Smooth muscle cell (in vitro differentiated cells): ENCODE measurements around the gene ANKH. TPM values are rescaled to one million over a fixed set of nuclear protein-coding genes. Genes with fewer than 3 reads are reported as not detected.

Experiments
- DNase-seq: peaks from one replicate; lab custom pipeline; 2025; ENCODE audit not compliant: unreplicated experiment; lab: John Stamatoyannopoulos, UW
- H2AFZ ChIP-seq: fragments of 200-600 bp; sonication (generic); 2 replicates; pipeline ENCODE4 v1.6.0; 2016; ENCODE audit warnings: antibody characterized with exemption, low read depth, mild to moderate bottlenecking
- H3F3A ChIP-seq: fragments of 200-600 bp; sonication (generic); 2 replicates; pipeline ENCODE4 v1.6.0; 2017; ENCODE audit warnings: antibody characterized with exemption, low read depth
- H3K27ac ChIP-seq: fragments of 200-600 bp; sonication (generic); 2 replicates; pipeline ENCODE4 v1.5.1; 2016; ENCODE audit warnings: low read depth, mild to moderate bottlenecking
- H3K27me3 ChIP-seq: fragments of 200-600 bp; sonication (generic); 2 replicates; pipeline ENCODE4 v1.6.1; 2016; ENCODE audit warnings: low read depth, mild to moderate bottlenecking
- H3K36me3 ChIP-seq: fragments of 200-600 bp; sonication (generic); 2 replicates; pipeline ENCODE4 v1.5.1; 2016; ENCODE audit warnings: low read depth
- H3K4me1 ChIP-seq: fragments of 200-600 bp; sonication (generic); 2 replicates; pipeline ENCODE4 v1.5.1; 2016; ENCODE audit warnings: low read depth
- H3K4me2 ChIP-seq: fragments of 200-600 bp; sonication (generic); 2 replicates; pipeline ENCODE4 v1.6.0; 2016; ENCODE audit warnings: mild to moderate bottlenecking
- H3K4me3 ChIP-seq: fragments of 200-600 bp; sonication (generic); 2 replicates; pipeline ENCODE4 v1.5.1; 2016; ENCODE audit warnings: mild to moderate bottlenecking
- H3K79me2 ChIP-seq: fragments of 200-600 bp; sonication (generic); 2 replicates; pipeline ENCODE4 v1.6.0; 2016; ENCODE audit warnings: low read depth, mild to moderate bottlenecking
- H3K9ac ChIP-seq: fragments of 200-600 bp; sonication (generic); 2 replicates; pipeline ENCODE4 v1.6.0; 2016; ENCODE audit warnings: low read depth
- H3K9me3 ChIP-seq: fragments of 200-600 bp; sonication (generic); replicated peaks from 2 replicates; pipeline ENCODE4 v1.5.1; 2016; ENCODE audit warnings: low read depth
- H4K20me1 ChIP-seq: fragments of 200-600 bp; sonication (generic); 2 replicates; pipeline ENCODE4 v1.6.0; 2016; ENCODE audit warnings: low read depth
- WGBS: methylation state at CpG from one replicate; pipeline ENCODE4 v1.1.7; 2016; ENCODE audit warnings: low lambda C conversion rate; 5-methylcytosine and 5-hydroxymethylcytosine counted together
- polyA plus RNA-seq: library from polyadenylated mRNA; unstranded; fragments of >200 nt; fragmentation: Nextera tagmentation; extraction: Ambion mirVana; gene quantifications from 2 replicates; pipeline ENCODE4 v1.2.1, GENCODE V29; 2016
- total RNA-seq: library from RNA; depleted of rRNA; stranded (reverse); fragments of >200 nt; gene quantifications from 2 replicates; pipeline ENCODE4 v1.2.3, GENCODE V29; 2014
- TF ChIP-seq, protein P1 (sequence below): fragments of 200-600 bp; sonication (generic); IDR thresholded peaks from 2 replicates; pipeline ENCODE4 v1.5.1; 2017; ENCODE audit warnings: borderline replicate concordance, mild to moderate bottlenecking, antibody characterized with exemption; ENCODE audit not compliant: insufficient read depth, poor library complexity, severe bottlenecking

The ANKH gene
- total and polyA plus RNA-seq, 2 experiments from 2014 or later: 48.0 to 56.6 TPM

DNA sequence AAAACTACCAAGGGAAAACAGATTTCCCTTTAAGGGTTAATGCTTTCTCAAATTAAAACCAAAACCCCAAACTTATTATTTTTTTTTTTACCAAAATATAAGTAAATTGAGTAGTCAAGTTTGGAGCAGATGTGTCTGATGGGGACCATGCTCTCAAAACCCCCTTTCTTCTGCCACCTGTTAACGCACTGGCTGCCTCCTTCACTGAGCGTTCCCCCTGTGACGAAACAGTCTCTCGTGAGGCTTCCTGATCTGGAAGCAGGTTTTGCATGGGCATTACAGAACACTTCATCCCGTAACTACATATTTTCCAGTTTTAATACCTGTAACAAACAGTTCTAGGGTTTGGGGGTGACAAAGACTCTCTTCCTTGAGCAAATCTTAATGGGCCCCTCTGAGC, 59.4 kb downstream of the ANKH start:
- Histone ChIP-seq H3K4me3 (no peak overlapping the region), H3K4me2 (no peak overlapping the region), H3K9ac (no peak overlapping the region), H3K79me2 (peaks cover 5% of the 10 kb centered on the region), H4K20me1 (no peaks in the 10 kb centered on the region), H3K27me3 (no peaks in the 10 kb centered on the region), H2AFZ (no peak overlapping the region), H3K27ac (no peak overlapping the region), H3K36me3 (no peaks in the 10 kb centered on the region), H3F3A (no peaks in the 10 kb centered on the region), H3K9me3 (no peaks in the 10 kb centered on the region), H3K4me1 (peaks cover 7% of the 10 kb centered on the region)
- DNase-seq: no peak
- TF ChIP-seq, protein P1, sequence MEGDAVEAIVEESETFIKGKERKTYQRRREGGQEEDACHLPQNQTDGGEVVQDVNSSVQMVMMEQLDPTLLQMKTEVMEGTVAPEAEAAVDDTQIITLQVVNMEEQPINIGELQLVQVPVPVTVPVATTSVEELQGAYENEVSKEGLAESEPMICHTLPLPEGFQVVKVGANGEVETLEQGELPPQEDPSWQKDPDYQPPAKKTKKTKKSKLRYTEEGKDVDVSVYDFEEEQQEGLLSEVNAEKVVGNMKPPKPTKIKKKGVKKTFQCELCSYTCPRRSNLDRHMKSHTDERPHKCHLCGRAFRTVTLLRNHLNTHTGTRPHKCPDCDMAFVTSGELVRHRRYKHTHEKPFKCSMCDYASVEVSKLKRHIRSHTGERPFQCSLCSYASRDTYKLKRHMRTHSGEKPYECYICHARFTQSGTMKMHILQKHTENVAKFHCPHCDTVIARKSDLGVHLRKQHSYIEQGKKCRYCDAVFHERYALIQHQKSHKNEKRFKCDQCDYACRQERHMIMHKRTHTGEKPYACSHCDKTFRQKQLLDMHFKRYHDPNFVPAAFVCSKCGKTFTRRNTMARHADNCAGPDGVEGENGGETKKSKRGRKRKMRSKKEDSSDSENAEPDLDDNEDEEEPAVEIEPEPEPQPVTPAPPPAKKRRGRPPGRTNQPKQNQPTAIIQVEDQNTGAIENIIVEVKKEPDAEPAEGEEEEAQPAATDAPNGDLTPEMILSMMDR: no peak
- WGBS: over 99% methylated on average over 5 of the region's 5 CpGs

- DNase-seq: no peak
These were observed 60.5 kb downstream of the ANKH start for GRCh38 chr5:14810928-14811572.

DNA sequence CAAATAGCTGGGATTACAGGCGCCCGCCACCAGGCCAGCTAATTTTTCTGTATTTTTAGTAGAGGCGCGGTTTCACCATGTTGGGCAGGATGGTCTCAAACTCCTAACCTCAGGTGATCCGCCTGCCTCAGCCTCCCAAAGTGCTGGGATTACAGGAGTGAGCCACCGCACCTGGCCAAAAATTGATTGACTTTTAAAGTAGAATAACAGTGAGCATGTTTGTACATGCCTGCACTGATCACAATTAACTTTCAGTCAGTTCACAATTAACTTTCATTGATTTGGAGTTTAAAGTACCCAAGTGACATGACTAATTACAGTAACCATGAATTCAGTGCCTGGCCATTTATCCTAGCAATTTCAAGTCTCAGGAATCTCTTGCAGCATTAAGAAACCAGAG, 61.3 kb downstream of the ANKH start:
- no peaks in the 10 kb centered on the region for H4K20me1 ChIP-seq
- peak overlapping the region; percentile 80 for H3K9ac ChIP-seq
- WGBS: 95% methylated on average over 6 of the region's 6 CpGs
- no peak overlapping the region for H2AFZ ChIP-seq
- TF ChIP-seq, protein P1: no peak
- peak overlapping the region; percentile 97 for H3K27ac ChIP-seq
- H3K9me3 ChIP-seq: no peaks in the 10 kb centered on the region
- H3K4me1 ChIP-seq: peaks cover 7% of the 10 kb centered on the region
- no peaks in the 10 kb centered on the region for H3K27me3 ChIP-seq
- DNase-seq: no peak
- H3K4me3 ChIP-seq: no peak overlapping the region
- H3K79me2 ChIP-seq: peaks cover 5% of the 10 kb centered on the region
- peak overlapping the region; percentile 80 for H3K4me2 ChIP-seq
- no peaks in the 10 kb centered on the region for H3K36me3 ChIP-seq
- H3F3A ChIP-seq: no peaks in the 10 kb centered on the region

More at GRCh38 chr5:14810928-14811572, 60.5 kb downstream of the ANKH start:
- TF ChIP-seq, protein P1: no peak
- Histone ChIP-seq H3K4me1 (peaks cover 7% of the 10 kb centered on the region), H3K27ac (peak overlapping the region; percentile 97), H2AFZ (no peak overlapping the region), H3K36me3 (no peaks in the 10 kb centered on the region), H3K27me3 (no peaks in the 10 kb centered on the region), H3K4me3 (no peak overlapping the region), H3K79me2 (peaks cover 5% of the 10 kb centered on the region), H3F3A (no peaks in the 10 kb centered on the region), H4K20me1 (no peaks in the 10 kb centered on the region), H3K9me3 (no peaks in the 10 kb centered on the region), H3K4me2 (peak overlapping the region; percentile 80), H3K9ac (no peak overlapping the region)
- WGBS: 80% methylated on average over 12 of the region's 12 CpGs
